Calu3 (cell line): ENCODE results near the gene MEGF9. TPM values are rescaled to one million over a fixed set of nuclear protein-coding genes. Genes with fewer than 3 reads are reported as not detected.
A peak's percentile ranks its signal among the peaks of the same experiment; 100 is the strongest.

Source experiments
- BruUV-seq: library from RNA; stranded (reverse); fragments of 400-500 nt; replicated peaks from 2 replicates; lab custom pipeline; 2021; lab: Mats Ljungman, UMichigan
- CTCF ChIA-PET: fragments of 300-600 bp; sonication (Branson Sonifier 250); formaldehyde crosslinking; loops from one replicate; lab custom pipeline; 2022; ENCODE audit warnings: antibody characterized with exemption; lab: Charles Lee
- DNase-seq: peaks from one replicate; pipeline ENCODE4 v3.0.0; 2022
- H3K27ac Mint-ChIP-seq: one replicate; pipeline ENCODE4 v1.8.0; 2022; ENCODE audit warnings: mixed read lengths; ENCODE audit not compliant: unreplicated experiment
- H3K27me3 Mint-ChIP-seq: one replicate; pipeline ENCODE4 v1.8.0; 2022; ENCODE audit warnings: mixed read lengths; ENCODE audit not compliant: unreplicated experiment
- H3K36me3 Mint-ChIP-seq: one replicate; pipeline ENCODE4 v1.8.0; 2022; ENCODE audit warnings: mild to moderate bottlenecking, moderate library complexity, mixed read lengths; ENCODE audit not compliant: insufficient read depth, unreplicated experiment
- H3K4me1 Mint-ChIP-seq: one replicate; pipeline ENCODE4 v1.8.0; 2022; ENCODE audit warnings: mild to moderate bottlenecking, low read depth, mixed read lengths; ENCODE audit not compliant: unreplicated experiment
- H3K4me3 Mint-ChIP-seq: one replicate; pipeline ENCODE4 v1.8.0; 2022; ENCODE audit warnings: mild to moderate bottlenecking, low read depth, moderate library complexity, mixed read lengths; ENCODE audit not compliant: unreplicated experiment
- H3K9me3 Mint-ChIP-seq: one replicate; pipeline ENCODE4 v1.8.0; 2022; ENCODE audit warnings: low read depth, mixed read lengths; ENCODE audit not compliant: unreplicated experiment
- CTCF ChIP-seq: fragments of 200-600 bp; IDR thresholded peaks from one replicate; pipeline ENCODE4 v1.8.0; 2022; ENCODE audit warnings: antibody characterized with exemption; ENCODE audit not compliant: unreplicated experiment
- intact Hi-C: fragments of 100-400 bp; cut with micrococcal nuclease; formaldehyde crosslinking; loops from one replicate; pipeline ENCODE4 v1.10.0; 2022; ENCODE audit not compliant: unreplicated experiment
- total RNA-seq: library from RNA; stranded (reverse); gene quantifications from 2 replicates; pipeline ENCODE4 v1.2.3, GENCODE V29; 2022

Gene MEGF9
- total RNA-seq, 1 experiment from 2014 or later: 7.1 TPM

DNA sequence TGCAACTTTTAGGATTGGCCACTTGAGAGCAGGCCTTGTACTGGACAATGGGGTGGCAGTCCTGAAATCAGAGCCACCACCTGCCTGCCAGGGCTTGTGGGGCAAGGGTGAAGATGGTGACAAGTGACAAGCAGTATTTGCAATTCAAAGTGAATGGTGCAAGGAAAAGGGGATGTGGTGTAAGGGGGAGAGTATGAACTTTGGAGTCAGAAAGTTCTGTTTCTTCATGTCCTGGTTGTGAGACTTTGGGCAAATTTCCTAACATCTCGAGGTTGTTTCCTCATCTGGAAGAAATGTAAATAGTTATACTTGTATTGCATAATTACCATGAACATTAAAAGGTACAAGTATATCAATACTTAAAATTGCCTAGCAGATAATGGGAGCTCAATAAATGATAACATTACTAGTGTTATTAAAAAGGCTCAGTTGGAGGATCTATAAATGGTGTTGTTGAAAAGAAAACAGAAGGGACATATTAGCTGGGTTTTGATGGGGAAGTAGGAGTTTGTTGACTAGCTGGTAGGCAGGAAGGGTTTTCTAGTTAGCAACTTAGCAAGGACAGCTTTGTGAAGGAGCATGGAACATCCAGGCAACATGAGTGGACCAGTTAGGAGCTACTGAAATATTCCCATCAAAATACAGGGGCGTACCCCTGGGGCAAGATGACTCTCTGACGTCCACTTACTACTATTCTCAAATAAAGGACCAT lies 21.3 kb upstream of the MEGF9 start:
- DNase-seq: peak; percentile 58
- Mint-ChIP-seq H3K27me3 (no peaks in the 10 kb centered on the region), H3K27ac (no peak overlapping the region), H3K4me3 (no peak overlapping the region), H3K36me3 (no peaks in the 10 kb centered on the region), H3K4me1 (peaks cover 24% of the 10 kb centered on the region), H3K9me3 (no peaks in the 10 kb centered on the region)
- intact Hi-C loops: no loop called here
- TF ChIP-seq CTCF: no peak
- no TSS peak for BruUV-seq
- CTCF ChIA-PET: no interaction called here

DNA sequence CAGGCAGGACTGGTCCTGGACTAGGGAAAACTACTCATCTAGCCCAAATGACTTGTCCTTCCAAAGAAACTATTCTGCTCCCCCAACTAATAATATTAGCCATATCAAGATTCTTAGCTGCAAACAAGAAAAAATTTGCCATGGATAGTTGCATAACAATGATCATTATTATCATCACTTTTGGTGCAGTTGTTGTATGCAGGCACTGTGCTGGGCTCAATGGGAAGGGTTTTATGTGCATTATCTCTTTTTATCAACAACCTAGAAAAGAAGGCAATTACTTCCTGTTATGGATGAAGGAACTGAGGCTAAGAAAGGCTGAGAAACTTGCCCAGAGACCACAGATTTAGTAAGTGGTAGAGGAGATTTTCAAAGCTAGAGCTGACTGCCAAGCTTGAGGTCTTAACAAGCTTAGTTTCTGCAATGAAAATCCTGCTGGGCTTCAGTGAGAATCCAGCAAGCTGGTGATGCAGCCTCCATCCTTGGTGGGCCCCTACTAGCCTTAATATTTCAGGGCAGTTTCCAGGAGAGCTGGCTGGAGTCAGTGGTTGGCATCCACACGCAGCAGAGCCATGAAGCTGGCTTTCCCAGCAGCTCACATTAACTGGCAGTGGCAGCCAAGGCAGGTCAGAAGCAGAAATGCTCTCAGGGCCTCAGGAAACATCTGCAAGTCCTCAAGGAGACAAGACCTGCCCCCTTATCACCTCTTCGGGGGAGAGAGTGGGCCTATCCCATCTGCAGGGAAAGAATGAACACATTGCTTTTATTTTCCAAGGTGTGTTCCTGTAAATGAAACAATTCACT lies 20.5 kb upstream of the MEGF9 start:
- Mint-ChIP-seq H3K4me1 (peaks cover 27% of the 10 kb centered on the region), H3K36me3 (no peaks in the 10 kb centered on the region), H3K4me3 (no peak overlapping the region), H3K27ac (no peak overlapping the region), H3K9me3 (no peaks in the 10 kb centered on the region), H3K27me3 (no peaks in the 10 kb centered on the region)
- BruUV-seq: no TSS peak
- no peak for DNase-seq
- intact Hi-C loops: loop anchor here (5.0 kb wide), 1 partner anchor 118 kb away; no protein-coding TSS in a partner anchor
- TF ChIP-seq CTCF: no peak
- CTCF ChIA-PET: interaction anchor here (0.6 kb wide), 1 partner anchor 10 kb away, joined by 4 read pairs; no protein-coding TSS in a partner anchor

GRCh38 chr9:120733190-120733589 lies 18.9 kb upstream of the MEGF9 start:
- no peaks in the 10 kb centered on the region for H3K27me3 Mint-ChIP-seq
- BruUV-seq: no TSS peak
- CTCF ChIA-PET: no interaction called here
- no peak for DNase-seq
- H3K4me1 Mint-ChIP-seq: peaks cover 30% of the 10 kb centered on the region
- no peaks in the 10 kb centered on the region for H3K36me3 Mint-ChIP-seq
- H3K27ac Mint-ChIP-seq: no peak overlapping the region
- no peaks in the 10 kb centered on the region for H3K9me3 Mint-ChIP-seq
- TF ChIP-seq CTCF: no peak
- intact Hi-C loops: loop anchor here (5.0 kb wide), 1 partner anchor 116 kb away; no protein-coding TSS in a partner anchor
- no peak overlapping the region for H3K4me3 Mint-ChIP-seq

- no peak overlapping the region for H3K27ac Mint-ChIP-seq
- no TSS peak for BruUV-seq
- intact Hi-C loops: loop anchor here (5.0 kb wide), 1 partner anchor 114 kb away; no protein-coding TSS in a partner anchor
- no peaks in the 10 kb centered on the region for H3K9me3 Mint-ChIP-seq
- no peaks in the 10 kb centered on the region for H3K36me3 Mint-ChIP-seq
- H3K27me3 Mint-ChIP-seq: peaks cover 13% of the 10 kb centered on the region
- no peak for TF ChIP-seq CTCF
- H3K4me1 Mint-ChIP-seq: peaks cover 37% of the 10 kb centered on the region
- no peak overlapping the region for H3K4me3 Mint-ChIP-seq
- DNase-seq: peak; percentile 70
- CTCF ChIA-PET: interaction anchor here (1.2 to 1.3 kb wide), 2 partner anchors 18 to 19 kb away, joined by 4 read pairs; no protein-coding TSS in a partner anchor
Observed at GRCh38 chr9:120730654-120731514, 16.6 kb upstream of the MEGF9 start.
